ENCODE data around the gene TGM1.

Gene TGM1

DNA sequence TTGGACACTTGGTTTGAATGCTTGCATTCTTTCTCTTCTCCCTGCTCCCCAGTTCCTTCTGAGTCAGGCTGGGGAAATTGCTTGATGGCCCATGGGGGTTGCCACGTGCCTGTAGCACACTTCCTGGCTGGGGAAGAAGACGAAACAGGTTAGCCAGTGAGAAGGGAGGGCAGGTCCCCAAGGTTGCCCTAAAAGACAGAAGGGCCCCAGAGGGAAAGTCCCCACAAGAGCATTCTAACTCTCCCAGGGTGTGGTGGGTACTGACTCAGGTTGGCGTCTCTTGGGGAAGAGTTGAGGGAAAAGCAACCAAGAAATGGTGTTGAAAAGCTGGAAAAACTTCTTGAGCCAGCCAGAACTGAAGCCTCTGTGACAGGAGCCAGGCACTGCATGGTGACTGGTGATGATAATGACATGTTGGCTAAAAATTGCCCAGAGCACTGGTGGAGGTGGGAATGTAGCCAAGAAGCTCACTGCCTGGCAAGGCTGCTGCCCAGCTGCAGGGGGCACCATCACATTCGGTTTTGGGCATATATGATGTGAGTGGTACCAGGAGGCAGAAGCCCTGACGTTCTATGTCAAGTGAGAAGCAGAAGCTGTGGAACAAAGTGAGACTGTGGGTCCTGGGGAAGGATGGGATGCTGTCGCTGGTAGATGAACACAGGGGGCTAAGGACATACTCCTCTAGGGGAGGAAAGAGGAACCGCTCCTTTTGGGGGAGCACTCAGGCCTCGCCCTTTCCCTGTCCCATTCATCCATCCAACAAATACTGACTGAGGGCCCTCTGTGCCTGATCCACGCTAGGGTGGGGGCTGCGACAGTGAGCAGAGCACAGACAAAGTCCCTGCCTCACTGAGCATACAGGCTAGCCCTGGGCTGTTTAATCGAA lies 16.6 kb upstream of the TGM1 start:
- peaks cover 2% of the 10 kb centered on the region; the same call in 1 of the 2 replicates for H3K4me1 ChIP-seq
- DNase-seq = peak; percentile 51
- H3K36me3 ChIP-seq = no peaks in the 10 kb centered on the region
- no peaks in the 10 kb centered on the region for H3K9me3 ChIP-seq
- H3K27me3 ChIP-seq = no peaks in the 10 kb centered on the region
- TF ChIP-seq, protein P1, sequence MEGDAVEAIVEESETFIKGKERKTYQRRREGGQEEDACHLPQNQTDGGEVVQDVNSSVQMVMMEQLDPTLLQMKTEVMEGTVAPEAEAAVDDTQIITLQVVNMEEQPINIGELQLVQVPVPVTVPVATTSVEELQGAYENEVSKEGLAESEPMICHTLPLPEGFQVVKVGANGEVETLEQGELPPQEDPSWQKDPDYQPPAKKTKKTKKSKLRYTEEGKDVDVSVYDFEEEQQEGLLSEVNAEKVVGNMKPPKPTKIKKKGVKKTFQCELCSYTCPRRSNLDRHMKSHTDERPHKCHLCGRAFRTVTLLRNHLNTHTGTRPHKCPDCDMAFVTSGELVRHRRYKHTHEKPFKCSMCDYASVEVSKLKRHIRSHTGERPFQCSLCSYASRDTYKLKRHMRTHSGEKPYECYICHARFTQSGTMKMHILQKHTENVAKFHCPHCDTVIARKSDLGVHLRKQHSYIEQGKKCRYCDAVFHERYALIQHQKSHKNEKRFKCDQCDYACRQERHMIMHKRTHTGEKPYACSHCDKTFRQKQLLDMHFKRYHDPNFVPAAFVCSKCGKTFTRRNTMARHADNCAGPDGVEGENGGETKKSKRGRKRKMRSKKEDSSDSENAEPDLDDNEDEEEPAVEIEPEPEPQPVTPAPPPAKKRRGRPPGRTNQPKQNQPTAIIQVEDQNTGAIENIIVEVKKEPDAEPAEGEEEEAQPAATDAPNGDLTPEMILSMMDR (IDR thresholded peaks at IDR 0.05; ENCODE audit: low read depth, low read length) = peak; percentile 34
- no peak overlapping the region for H3K4me3 ChIP-seq (ENCODE audit: low read depth, low read length)

DNA sequence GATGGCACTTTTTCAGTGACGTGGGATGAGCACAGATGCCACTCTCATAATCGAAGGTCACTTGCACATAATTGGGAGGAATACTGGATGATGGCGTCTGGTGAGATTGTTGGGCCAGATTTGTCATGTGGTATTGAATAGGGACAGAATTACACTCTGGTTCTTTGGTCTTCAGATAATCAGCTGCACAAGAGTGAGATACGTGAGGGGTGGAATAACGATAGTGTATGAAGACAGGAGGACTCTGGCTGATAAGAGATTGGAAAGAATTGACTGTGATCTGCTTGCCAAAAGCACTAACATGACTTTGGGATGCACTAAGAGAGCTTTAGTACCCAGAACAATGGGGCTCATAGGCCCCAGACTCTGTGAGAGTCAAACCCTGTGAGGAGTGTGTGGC lies 15.4 kb upstream of the TGM1 start:
- no peak for DNase-seq
- no peak overlapping the region for H3K4me3 ChIP-seq (ENCODE audit: low read depth, low read length)

DNA sequence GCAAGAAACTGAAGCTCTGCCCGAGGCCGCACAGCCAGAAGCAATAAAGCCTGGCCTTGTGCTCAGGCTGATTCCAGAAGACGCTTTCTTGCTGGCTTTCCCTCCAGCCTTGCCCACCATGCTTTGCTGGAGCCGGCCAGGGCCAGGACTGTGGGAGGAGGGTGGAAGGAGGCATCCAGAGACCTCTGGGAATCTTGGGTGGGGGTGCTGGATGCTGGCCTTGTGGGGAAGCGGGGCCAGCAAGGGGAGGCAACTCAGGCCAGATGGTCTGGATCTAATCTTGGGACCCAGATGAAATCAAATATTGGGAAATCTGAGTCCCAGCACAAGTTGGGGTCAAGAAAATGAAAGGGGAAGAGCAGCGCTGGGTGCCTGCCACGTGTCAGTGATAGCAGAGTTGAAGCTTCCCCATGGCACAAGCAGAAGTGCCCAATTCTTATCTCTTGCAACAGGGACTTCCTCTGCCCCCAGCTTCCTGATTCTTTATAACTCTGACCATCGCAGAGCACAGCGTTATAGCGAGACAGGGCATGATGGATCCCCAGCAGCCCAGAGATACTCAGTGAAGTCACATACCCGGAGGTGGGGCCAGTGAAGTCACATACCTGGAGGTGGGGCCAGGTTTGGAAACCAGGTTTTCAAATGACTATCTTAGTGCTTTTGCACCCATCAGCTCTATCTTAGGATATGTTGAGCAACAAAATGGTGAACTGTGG lies 14.8 kb upstream of the TGM1 start:
- Histone ChIP-seq H3K4me3 (ENCODE audit: low read depth, low read length) (no peak overlapping the region), H3K27me3 (no peaks in the 10 kb centered on the region)

More for the DNA sequence above, 15.4 kb upstream of the TGM1 start:
- H3K9me3 ChIP-seq = no peaks in the 10 kb centered on the region
- no peaks in the 10 kb centered on the region for H3K36me3 ChIP-seq
- peaks cover 2% of the 10 kb centered on the region; the same call in 1 of the 2 replicates for H3K4me1 ChIP-seq
- TF ChIP-seq, protein P1 (IDR thresholded peaks at IDR 0.05; ENCODE audit: low read depth, low read length) = no peak
- no peaks in the 10 kb centered on the region for H3K27me3 ChIP-seq

DNA sequence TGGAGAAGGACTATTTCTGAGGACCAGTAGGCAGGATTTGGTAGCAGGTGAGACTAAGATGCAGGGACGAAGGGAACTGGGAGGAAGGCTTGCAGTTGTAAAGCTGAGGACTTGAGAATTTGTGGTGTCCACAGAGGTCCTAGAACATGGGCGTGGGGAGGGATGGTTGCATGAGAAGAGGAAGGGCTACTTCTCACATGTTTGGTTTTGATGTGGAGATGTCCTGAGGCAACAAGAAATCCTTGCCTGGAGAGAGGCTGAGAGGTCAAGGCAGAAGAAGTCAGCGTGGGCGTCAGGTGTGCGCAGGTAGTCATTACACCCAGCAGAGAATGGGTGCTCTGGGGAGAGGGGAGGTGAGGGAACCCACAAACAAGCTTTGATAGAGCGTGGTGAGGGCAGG lies 14.1 kb upstream of the TGM1 start:
- Histone ChIP-seq H3K27me3 (no peaks in the 10 kb centered on the region), H3K36me3 (no peaks in the 10 kb centered on the region), H3K4me3 (ENCODE audit: low read depth, low read length) (no peak overlapping the region), H3K4me1 (peaks cover 2% of the 10 kb centered on the region; the same call in 1 of the 2 replicates), H3K9me3 (no peaks in the 10 kb centered on the region)
- DNase-seq = no peak
- TF ChIP-seq, protein P1 (IDR thresholded peaks at IDR 0.05; ENCODE audit: low read depth, low read length) = no peak

More for the DNA sequence above, 14.8 kb upstream of the TGM1 start:
- Histone ChIP-seq H3K9me3 (no peaks in the 10 kb centered on the region), H3K36me3 (no peaks in the 10 kb centered on the region), H3K4me1 (peaks cover 2% of the 10 kb centered on the region; the same call in 1 of the 2 replicates)
- TF ChIP-seq, protein P1 (IDR thresholded peaks at IDR 0.05; ENCODE audit: low read depth, low read length) = no peak
- DNase-seq = no peak

DNA sequence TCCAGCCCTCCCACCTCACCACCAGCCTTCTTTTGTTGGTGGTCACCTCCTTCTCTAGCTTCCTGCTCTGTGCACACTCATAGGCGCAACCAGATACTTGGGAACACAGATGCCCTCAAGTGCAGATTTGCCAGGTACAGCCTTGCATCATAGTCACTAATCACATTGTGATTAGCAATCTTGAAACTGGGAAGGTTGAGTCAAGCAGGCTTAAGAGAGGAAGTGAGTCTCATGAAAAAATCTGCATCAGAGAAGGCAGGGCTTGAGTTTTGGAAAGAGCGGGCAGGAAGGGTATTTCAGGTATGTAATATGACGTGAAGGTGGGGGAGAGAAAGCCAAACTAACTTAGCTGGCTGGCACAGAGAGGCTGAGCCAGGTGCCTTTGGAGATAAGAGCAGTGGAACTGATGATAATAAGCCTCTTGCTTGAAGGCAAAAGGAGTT lies 11.1 kb upstream of the TGM1 start:
- no peak for DNase-seq
- no peaks in the 10 kb centered on the region for H3K36me3 ChIP-seq
- H3K9me3 ChIP-seq = no peaks in the 10 kb centered on the region
- peaks cover under 1% of the 10 kb centered on the region; the same call in 1 of the 2 replicates for H3K4me1 ChIP-seq
- H3K4me3 ChIP-seq (ENCODE audit: low read depth, low read length) = no peak overlapping the region
- H3K27me3 ChIP-seq = no peaks in the 10 kb centered on the region
- TF ChIP-seq, protein P1 (IDR thresholded peaks at IDR 0.05; ENCODE audit: low read depth, low read length) = no peak

Data from BE2C (cell line).